Liver (tissue), 9 donors: ENCODE data around the gene CCDC120. TPM values are rescaled to one million over a fixed set of nuclear protein-coding genes. Genes with fewer than 3 reads are reported as not detected.

Experiments
- DNase-seq: peaks from one replicate; pipeline ENCODE4 v3.0.0-alpha.2; 2017; ENCODE audit warnings: low spot score
- H3K27ac ChIP-seq, 2 donors: one replicate each; pipeline ENCODE4 v1.7.0; 2013; ENCODE audit warnings: inconsistent platforms in 2 of 2, low read length in 2 of 2, control low read depth in 1 of 2, low read depth in 1 of 2, mild to moderate bottlenecking in 1 of 2
- H3K27me3 ChIP-seq, 4 donors: one replicate each; pipeline versions ENCODE4 v1.6.1 to v1.7.0; 2013; ENCODE audit warnings: low read length in 3 of 4, inconsistent platforms in 1 of 4, mild to moderate bottlenecking in 1 of 4, moderate library complexity in 1 of 4; ENCODE audit not compliant: control insufficient read depth in 4 of 4, insufficient read depth in 4 of 4
- H3K36me3 ChIP-seq, 4 donors: one replicate each; pipeline versions ENCODE4 v1.6.1 to v1.7.0; 2013; ENCODE audit warnings: low read length in 3 of 4, mild to moderate bottlenecking in 3 of 4, low read depth in 1 of 4, moderate library complexity in 1 of 4; ENCODE audit not compliant: control insufficient read depth in 4 of 4, insufficient read depth in 3 of 4
- H3K4me1 ChIP-seq, 4 donors: one replicate each; pipeline versions ENCODE4 v1.6.1 to v1.7.0; 2013; ENCODE audit warnings: low read length in 3 of 4, mild to moderate bottlenecking in 3 of 4, moderate library complexity in 1 of 4; ENCODE audit not compliant: control insufficient read depth in 4 of 4, insufficient read depth in 4 of 4
- H3K4me3 ChIP-seq, 3 donors: one replicate each; pipeline versions ENCODE4 v1.6.1 to v1.7.0; 2013; ENCODE audit warnings: low read length in 3 of 3, control low read depth in 1 of 3, low read depth in 1 of 3, mild to moderate bottlenecking in 1 of 3
- H3K9ac ChIP-seq, 2 donors: one replicate each; pipeline ENCODE4 v1.7.0; 2013; ENCODE audit warnings: low read length in 2 of 2, mild to moderate bottlenecking in 2 of 2, moderate library complexity in 2 of 2, control low read depth in 1 of 2, low read depth in 1 of 2
- H3K9me3 ChIP-seq, 4 donors: one replicate each; pipeline versions ENCODE4 v1.6.1 to v1.7.0; 2013; ENCODE audit warnings: low read length in 3 of 4; ENCODE audit not compliant: control insufficient read depth in 4 of 4
- ATF3 ChIP-seq: IDR thresholded peaks from 2 replicates; pipeline ENCODE4 v1.6.1; 2016; ENCODE audit warnings: antibody characterized with exemption
- EGR1 ChIP-seq, 2 donors: IDR thresholded peaks; 2 replicates each; pipeline ENCODE4 v1.6.1; 2016 to 2018; ENCODE audit warnings: antibody characterized with exemption in 2 of 2, low read depth in 2 of 2
- GABPA ChIP-seq, 2 donors: IDR thresholded peaks in 1 of 2; conservative IDR thresholded peaks in 1 of 2; 2 replicates each; pipeline ENCODE4 v1.6.1; 2016; ENCODE audit warnings: antibody characterized with exemption in 2 of 2, mild to moderate bottlenecking in 1 of 2, moderate library complexity in 1 of 2
- HNF4A ChIP-seq, 2 donors: conservative IDR thresholded peaks; 2 replicates each; pipeline ENCODE4 v1.6.1; 2016; ENCODE audit warnings: antibody characterized with exemption in 2 of 2, mild to moderate bottlenecking in 2 of 2
- HNF4G ChIP-seq: IDR thresholded peaks from 2 replicates; pipeline ENCODE4 v1.6.1; 2016; ENCODE audit warnings: antibody characterized with exemption
- JUND ChIP-seq, 2 donors: IDR thresholded peaks; 2 replicates each; pipeline ENCODE4 v1.6.1; 2016; ENCODE audit warnings: antibody characterized with exemption in 2 of 2
- MAX ChIP-seq: IDR thresholded peaks from 2 replicates; pipeline ENCODE4 v1.6.1; 2016; ENCODE audit warnings: antibody characterized with exemption
- NR2F2 ChIP-seq: IDR thresholded peaks from 2 replicates; pipeline ENCODE4 v1.6.1; 2016; ENCODE audit warnings: antibody characterized with exemption
- RAD21 ChIP-seq, 2 donors: IDR thresholded peaks; 2 replicates each; pipeline ENCODE4 v1.6.1; 2016; ENCODE audit warnings: antibody characterized with exemption in 2 of 2, mild to moderate bottlenecking in 2 of 2
- RXRA ChIP-seq, 2 donors: IDR thresholded peaks; 2 replicates each; pipeline ENCODE4 v1.6.1; 2017 to 2018; ENCODE audit warnings: antibody characterized with exemption in 2 of 2, mild to moderate bottlenecking in 1 of 2
- SP1 ChIP-seq: IDR thresholded peaks from 2 replicates; pipeline ENCODE4 v1.6.1; 2018; ENCODE audit warnings: antibody characterized with exemption, mild to moderate bottlenecking
- TAF1 ChIP-seq: conservative IDR thresholded peaks from 2 replicates; pipeline ENCODE4 v1.6.1; 2016; ENCODE audit warnings: antibody characterized with exemption, mild to moderate bottlenecking
- YY1 ChIP-seq: IDR thresholded peaks from 2 replicates; pipeline ENCODE4 v1.6.1; 2016; ENCODE audit warnings: antibody characterized with exemption, mild to moderate bottlenecking
- WGBS: extraction: QIAGEN DNeasy Blood & Tissue Kit; methylation state at CpG from one replicate; pipeline ENCODE4 v1.1.7; 2013; 5-methylcytosine and 5-hydroxymethylcytosine counted together
- polyA plus RNA-seq, 2 donors: library from polyadenylated mRNA; stranded (reverse) in 1 of 2; unstranded in 1 of 2; fragments of 200-250 nt in 1 of 2; fragments of >200 nt in 1 of 2; fragmentation: Nextera tagmentation in 1 of 2; extraction: Ambion mirVana in 1 of 2; gene quantifications; one replicate each; pipeline versions ENCODE4 v1.2.1 to v1.2.3, GENCODE V29; 2013 to 2015
- total RNA-seq, 2 donors: library from RNA; depleted of rRNA; stranded (reverse); fragments of >200 nt; gene quantifications; one replicate each; pipeline ENCODE4 v1.2.3, GENCODE V29; 2014
- donor health status: healthy.
- donor health status: healthy.
- donor health status: healthy.
- donor health status: healthy.
- donor health status: healthy.

CCDC120 gene
- total and polyA plus RNA-seq, 4 donors = 1.0 to 3.4 (median 1.6) TPM

GRCh38 chrX:49039598-49040375, 19.0 kb upstream of the CCDC120 start:
- Histone ChIP-seq H3K27ac (peak overlapping the region; percentile 77 to 96), H3K4me3 (peak overlapping the region in 1 of 3 donors; percentile 28), H3K4me1 (peaks cover 5 to 24% (median 12%) of the 10 kb centered on the region in 4 donors), H3K9ac (peak overlapping the region in 1 of 2 donors; percentile 62), H3K27me3 (no peaks in the 10 kb centered on the region), H3K36me3 (peaks cover 5 to 14% (median 12%) of the 10 kb centered on the region in 4 donors), H3K9me3 (no peaks in the 10 kb centered on the region)
- peak; percentile 56 for DNase-seq
- TF ChIP-seq HNF4A (conservative IDR thresholded peaks at IDR 0.05) (peak in 1 of 2 donors; percentile 10), RAD21 (IDR thresholded peaks at IDR 0.05) (peak in 1 of 2 donors; percentile 33), NR2F2 (no peak), GABPA (IDR thresholded peaks at IDR 0.05 in 1 of 2, conservative IDR thresholded peaks at IDR 0.05 in 1 of 2) (no peak), JUND (IDR thresholded peaks at IDR 0.05) (peak in 1 of 2 donors; percentile 40)
- WGBS = 11% methylated on average over 9 of the region's 9 CpGs

GRCh38 chrX:49040376-49040955, 18.3 kb upstream of the CCDC120 start:
- no peak for DNase-seq

GRCh38 chrX:49041744-49042580, 16.8 kb upstream of the CCDC120 start:
- H3K9me3 ChIP-seq = no peaks in the 10 kb centered on the region
- peak overlapping the region; percentile 88 to 93 for H3K9ac ChIP-seq
- H3K4me3 ChIP-seq = peak overlapping the region; percentile 11 to 82 (median 71)
- no peaks in the 10 kb centered on the region for H3K27me3 ChIP-seq
- TF ChIP-seq RXRA (IDR thresholded peaks at IDR 0.05) = no peak
- no peak for TF ChIP-seq YY1
- TF ChIP-seq MAX = no peak
- TF ChIP-seq RAD21 (IDR thresholded peaks at IDR 0.05) = no peak
- TF ChIP-seq TAF1 = no peak
- TF ChIP-seq EGR1 (IDR thresholded peaks at IDR 0.05; ENCODE audit: low read depth in 2 of 2) = no peak
- no peak for TF ChIP-seq SP1
- no peak for TF ChIP-seq ATF3
- no peak for TF ChIP-seq HNF4A (conservative IDR thresholded peaks at IDR 0.05)
- TF ChIP-seq GABPA (IDR thresholded peaks at IDR 0.05 in 1 of 2, conservative IDR thresholded peaks at IDR 0.05 in 1 of 2) = no peak
- DNase-seq = no peak
- 6% methylated on average over 10 of the region's 10 CpGs for WGBS
- peak overlapping the region; percentile 94 to 96 for H3K27ac ChIP-seq
- peaks cover 5 to 24% (median 12%) of the 10 kb centered on the region in 4 donors for H3K4me1 ChIP-seq
- H3K36me3 ChIP-seq = peaks cover 5 to 14% (median 12%) of the 10 kb centered on the region in 4 donors

More at GRCh38 chrX:49040376-49040955, 18.3 kb upstream of the CCDC120 start:
- peak overlapping the region in 1 of 3 donors; percentile 28 for H3K4me3 ChIP-seq
- H3K4me1 ChIP-seq = peaks cover 5 to 24% (median 12%) of the 10 kb centered on the region in 4 donors
- TF ChIP-seq JUND (IDR thresholded peaks at IDR 0.05) = no peak
- TF ChIP-seq HNF4G = no peak
- TF ChIP-seq HNF4A (conservative IDR thresholded peaks at IDR 0.05) = no peak
- no peaks in the 10 kb centered on the region for H3K27me3 ChIP-seq
- WGBS = 34% methylated on average over 7 of the region's 7 CpGs
- H3K9ac ChIP-seq = no peak overlapping the region
- H3K36me3 ChIP-seq = peaks cover 5 to 14% (median 12%) of the 10 kb centered on the region in 4 donors
- no peaks in the 10 kb centered on the region for H3K9me3 ChIP-seq
- H3K27ac ChIP-seq = peak overlapping the region; percentile 77 to 96
